ENCODE results near the gene SIGLEC10.

Gene SIGLEC10

DNA sequence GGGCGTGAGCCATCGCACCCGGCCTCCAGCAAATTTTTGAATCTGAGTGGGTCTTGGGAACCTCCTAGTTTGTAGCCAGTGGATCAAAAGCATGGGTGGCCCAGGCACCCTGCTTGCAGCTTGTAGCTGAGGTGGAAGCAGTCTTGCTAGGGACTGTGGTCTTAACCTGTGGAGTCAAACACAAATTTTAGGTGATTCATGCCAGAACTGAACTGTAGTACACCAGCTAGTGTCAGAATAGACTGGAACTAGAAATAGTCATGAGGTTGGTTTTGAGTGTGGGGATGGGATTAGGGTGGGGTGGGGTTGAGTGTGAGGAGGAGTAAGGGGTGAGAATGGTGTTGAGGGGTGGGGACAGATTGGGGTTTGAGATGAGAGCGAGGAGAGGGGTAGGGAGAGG lies 35.4 kb downstream of the SIGLEC10 start:
- Histone ChIP-seq H3K79me2 (ENCODE audit: insufficient read depth, low read length) (no peaks in the 10 kb centered on the region), H3F3A (ENCODE audit: insufficient read depth) (no peaks in the 10 kb centered on the region), H3K9me3 (ENCODE audit: insufficient read depth, low read length) (no peaks in the 10 kb centered on the region), H3K4me2 (ENCODE audit: low read depth, low read length, poor library complexity, severe bottlenecking) (no peak overlapping the region), H3K4me3 (ENCODE audit: insufficient read depth, low read length, poor library complexity, severe bottlenecking) (no peak overlapping the region), H3K27ac (ENCODE audit: low read depth, low read length) (no peak overlapping the region), H3K27me3 (ENCODE audit: low read length) (no peaks in the 10 kb centered on the region), H3K9ac (ENCODE audit: low read length) (no peak overlapping the region), H3K36me3 (ENCODE audit: low read length) (no peaks in the 10 kb centered on the region), H3K9me2 (replicated peaks; ENCODE audit: insufficient read depth, low read length) (no peaks in the 10 kb centered on the region), H4K20me1 (ENCODE audit: low read depth, low read length) (no peaks in the 10 kb centered on the region), H2AFZ (ENCODE audit: low read depth, low read length, severe bottlenecking) (no peak overlapping the region)
- TF ChIP-seq EZH2phosphoT487 (conservative IDR thresholded peaks at IDR 0.05; ENCODE audit: low read length) (no peak), CTCF (IDR thresholded peaks at IDR 0.05; ENCODE audit: insufficient read depth, low read length, poor library complexity, severe bottlenecking) (no peak)

DNA sequence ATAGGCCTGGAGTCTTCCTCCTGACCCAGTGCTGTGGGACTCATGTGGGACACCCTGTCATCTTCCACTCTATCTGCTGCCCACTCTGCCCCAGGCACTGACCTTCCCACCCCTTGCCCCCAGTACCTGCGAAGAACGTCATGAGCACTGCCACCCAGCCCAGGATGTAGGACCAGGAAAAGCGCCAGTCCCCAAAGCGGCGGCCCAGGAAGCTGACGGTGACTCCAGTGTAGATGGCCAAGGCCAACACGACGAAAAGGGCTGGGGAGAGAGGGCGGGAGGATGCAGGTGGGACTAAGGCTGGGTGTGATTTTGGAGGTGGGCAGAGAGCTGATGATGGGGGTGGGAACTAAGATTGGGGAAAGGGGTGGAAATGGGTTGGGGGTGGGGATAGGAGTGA lies 37.1 kb downstream of the SIGLEC10 start:
- Histone ChIP-seq H3K9ac (ENCODE audit: low read length) (no peak overlapping the region), H3K79me2 (ENCODE audit: insufficient read depth, low read length) (no peaks in the 10 kb centered on the region), H3K4me2 (ENCODE audit: low read depth, low read length, poor library complexity, severe bottlenecking) (no peak overlapping the region), H3K9me2 (replicated peaks; ENCODE audit: insufficient read depth, low read length) (no peaks in the 10 kb centered on the region), H2AFZ (ENCODE audit: low read depth, low read length, severe bottlenecking) (no peak overlapping the region), H3K36me3 (ENCODE audit: low read length) (no peaks in the 10 kb centered on the region), H3K4me3 (ENCODE audit: insufficient read depth, low read length, poor library complexity, severe bottlenecking) (no peak overlapping the region), H3K9me3 (ENCODE audit: insufficient read depth, low read length) (no peaks in the 10 kb centered on the region), H4K20me1 (ENCODE audit: low read depth, low read length) (no peaks in the 10 kb centered on the region), H3K27me3 (ENCODE audit: low read length) (no peaks in the 10 kb centered on the region), H3F3A (ENCODE audit: insufficient read depth) (no peaks in the 10 kb centered on the region), H3K27ac (ENCODE audit: low read depth, low read length) (no peak overlapping the region)
- TF ChIP-seq CTCF (IDR thresholded peaks at IDR 0.05; ENCODE audit: insufficient read depth, low read length, poor library complexity, severe bottlenecking), result no peak
- TF ChIP-seq EZH2phosphoT487 (conservative IDR thresholded peaks at IDR 0.05; ENCODE audit: low read length), result no peak

- H3K9me2 ChIP-seq (replicated peaks; ENCODE audit: insufficient read depth, low read length), result no peaks in the 10 kb centered on the region
- H3K4me2 ChIP-seq (ENCODE audit: low read depth, low read length, poor library complexity, severe bottlenecking), result no peak overlapping the region
- no peaks in the 10 kb centered on the region for H3K27me3 ChIP-seq (ENCODE audit: low read length)
- H3K27ac ChIP-seq (ENCODE audit: low read depth, low read length), result no peak overlapping the region
- H3K4me3 ChIP-seq (ENCODE audit: insufficient read depth, low read length, poor library complexity, severe bottlenecking), result no peak overlapping the region
- H3K79me2 ChIP-seq (ENCODE audit: insufficient read depth, low read length), result no peaks in the 10 kb centered on the region
- no peaks in the 10 kb centered on the region for H4K20me1 ChIP-seq (ENCODE audit: low read depth, low read length)
- H3F3A ChIP-seq (ENCODE audit: insufficient read depth), result no peaks in the 10 kb centered on the region
- no peaks in the 10 kb centered on the region for H3K36me3 ChIP-seq (ENCODE audit: low read length)
- no peak overlapping the region for H3K9ac ChIP-seq (ENCODE audit: low read length)
- no peaks in the 10 kb centered on the region for H3K9me3 ChIP-seq (ENCODE audit: insufficient read depth, low read length)
- TF ChIP-seq EZH2phosphoT487 (conservative IDR thresholded peaks at IDR 0.05; ENCODE audit: low read length), result no peak
- no peak for TF ChIP-seq CTCF (IDR thresholded peaks at IDR 0.05; ENCODE audit: insufficient read depth, low read length, poor library complexity, severe bottlenecking)
- no peak overlapping the region for H2AFZ ChIP-seq (ENCODE audit: low read depth, low read length, severe bottlenecking)
These were observed 40.0 kb downstream of the SIGLEC10 start for GRCh38 chr19:51377422-51377821.

Data from SU-DHL-6 (cell line).